Head of caudate nucleus (tissue), 42 donors: ENCODE results near the gene RCL1.
"Not testable (repeated sequence)": the region's sequence is repeated elsewhere in the genome, so short reads cannot be mapped to it uniquely, and the experiment has no call there.

Source experiments
- DNase-seq, 42 donors: peaks; one replicate each; pipeline versions ENCODE4 v3.0.0 to v3.0.0-alpha.2; 2020 to 2021; ENCODE audit warnings: mixed read lengths in 7 of 42
- intact Hi-C: fragments of 100-400 bp; cut with DNase I; formaldehyde crosslinking; loops from one replicate; pipeline ENCODE4 v1.15.0; 2022

RCL1 gene

GRCh38 chr9:4774958-4775357 lies 17.8 kb upstream of the RCL1 start:
- intact Hi-C loops, DNase-seq: not testable (repeated sequence)

GRCh38 chr9:4780651-4781050 lies 12.1 kb upstream of the RCL1 start:
- intact Hi-C loops, result no loop called here

GRCh38 chr9:4781408-4781807 lies 11.3 kb upstream of the RCL1 start:
- DNase-seq, result no peak
- intact Hi-C loops, result no loop called here

More at GRCh38 chr9:4780651-4781050, 12.1 kb upstream of the RCL1 start:
- DNase-seq, result no peak

DNA sequence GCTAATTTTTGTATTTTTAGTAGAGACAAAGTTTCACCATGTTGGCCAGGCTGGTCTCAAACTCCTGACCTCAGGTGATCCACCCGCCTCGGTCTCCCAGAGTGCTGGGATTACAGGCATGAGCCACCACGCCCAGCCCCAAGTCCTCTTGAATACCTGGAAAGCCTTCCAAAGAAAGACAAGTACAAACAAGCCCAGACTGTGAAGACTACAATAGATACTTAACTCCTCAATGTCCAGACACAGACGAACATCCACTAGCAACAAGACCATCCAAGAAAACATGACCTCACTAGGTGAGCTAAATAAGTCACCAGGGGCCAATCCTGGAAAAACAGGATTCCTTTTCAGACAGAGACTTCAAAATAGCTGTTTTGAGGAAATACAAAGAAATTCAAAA lies 9.6 kb upstream of the RCL1 start:
- intact Hi-C loops, result not testable (repeated sequence)

DNA sequence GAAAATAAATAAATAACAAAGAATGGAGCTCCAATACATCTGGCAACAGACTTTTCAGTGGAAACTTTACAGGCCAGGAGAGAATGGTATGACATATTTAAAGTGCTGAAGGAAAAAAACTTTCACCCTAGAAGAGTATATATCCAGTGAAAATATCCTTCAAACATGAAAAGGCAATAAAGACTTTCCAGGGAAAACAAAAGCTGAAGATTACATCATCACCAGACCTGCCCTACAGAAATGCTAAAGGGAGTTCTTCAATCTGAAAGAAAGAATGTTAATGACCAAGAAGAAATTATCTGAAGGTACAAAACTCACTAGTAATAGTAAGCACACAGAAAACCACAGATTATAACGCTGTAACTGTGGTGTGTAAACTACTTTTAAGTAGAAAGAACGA lies 8.3 kb upstream of the RCL1 start:
- intact Hi-C loops, result no loop called here
- no peak for DNase-seq

More for the DNA sequence above, 9.6 kb upstream of the RCL1 start:
- not testable (repeated sequence) for DNase-seq

DNA sequence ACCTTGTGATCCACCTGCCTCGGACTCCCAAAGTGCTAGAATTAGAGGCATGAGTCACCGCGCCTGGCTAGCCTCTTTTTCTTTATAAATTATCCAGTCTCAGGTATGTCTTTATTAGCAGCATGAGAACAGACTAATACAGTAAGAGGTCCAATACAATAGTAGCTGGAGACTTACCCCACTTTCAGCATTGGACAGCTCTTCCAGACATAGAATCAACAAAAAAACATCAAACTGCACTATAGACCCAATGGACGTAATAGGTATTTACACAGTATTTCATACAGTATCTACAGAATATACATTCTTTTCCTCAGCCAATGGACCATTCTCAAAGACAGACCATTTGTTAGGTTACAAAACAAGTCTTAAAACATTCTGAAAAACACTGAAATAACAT lies 6.1 kb upstream of the RCL1 start:
- no peak for DNase-seq
- intact Hi-C loops, result no loop called here

GRCh38 chr9:4787876-4788275 lies 4.9 kb upstream of the RCL1 start:
- intact Hi-C loops, result no loop called here

DNA sequence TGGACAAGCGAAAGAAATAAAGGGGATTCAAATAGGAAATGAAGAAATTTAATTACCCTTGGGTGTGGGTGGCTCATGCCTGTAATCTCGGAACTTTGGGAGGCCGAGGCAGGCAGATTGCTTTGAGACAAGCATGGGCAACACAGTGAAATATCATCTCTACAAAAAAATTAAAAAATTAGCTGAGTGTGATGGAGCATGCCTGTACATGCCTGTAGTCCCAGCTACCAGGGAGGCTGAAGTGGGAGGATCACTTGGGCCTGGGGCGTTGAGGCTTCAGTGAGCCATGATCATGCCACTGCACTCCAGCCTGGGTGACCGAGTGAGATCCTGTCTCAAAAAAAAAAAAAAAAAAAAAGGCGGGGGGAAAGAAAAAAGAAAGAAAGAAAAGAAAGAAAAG lies 4.0 kb upstream of the RCL1 start:
- intact Hi-C loops, result no loop called here
- DNase-seq, result no peak

More at GRCh38 chr9:4787876-4788275, 4.9 kb upstream of the RCL1 start:
- DNase-seq, result no peak

- peak in 3 of 42 donors; percentile 4 to 36 (median 13) for DNase-seq
- intact Hi-C loops, result loop anchor here (5.0 kb wide), 2 partner anchors 115 to 195 kb away; partner anchors contain the start of genes CDC37L1 and JAK2
Observed at GRCh38 chr9:4792054-4792571, 631 bp upstream of the RCL1 start.

DNA sequence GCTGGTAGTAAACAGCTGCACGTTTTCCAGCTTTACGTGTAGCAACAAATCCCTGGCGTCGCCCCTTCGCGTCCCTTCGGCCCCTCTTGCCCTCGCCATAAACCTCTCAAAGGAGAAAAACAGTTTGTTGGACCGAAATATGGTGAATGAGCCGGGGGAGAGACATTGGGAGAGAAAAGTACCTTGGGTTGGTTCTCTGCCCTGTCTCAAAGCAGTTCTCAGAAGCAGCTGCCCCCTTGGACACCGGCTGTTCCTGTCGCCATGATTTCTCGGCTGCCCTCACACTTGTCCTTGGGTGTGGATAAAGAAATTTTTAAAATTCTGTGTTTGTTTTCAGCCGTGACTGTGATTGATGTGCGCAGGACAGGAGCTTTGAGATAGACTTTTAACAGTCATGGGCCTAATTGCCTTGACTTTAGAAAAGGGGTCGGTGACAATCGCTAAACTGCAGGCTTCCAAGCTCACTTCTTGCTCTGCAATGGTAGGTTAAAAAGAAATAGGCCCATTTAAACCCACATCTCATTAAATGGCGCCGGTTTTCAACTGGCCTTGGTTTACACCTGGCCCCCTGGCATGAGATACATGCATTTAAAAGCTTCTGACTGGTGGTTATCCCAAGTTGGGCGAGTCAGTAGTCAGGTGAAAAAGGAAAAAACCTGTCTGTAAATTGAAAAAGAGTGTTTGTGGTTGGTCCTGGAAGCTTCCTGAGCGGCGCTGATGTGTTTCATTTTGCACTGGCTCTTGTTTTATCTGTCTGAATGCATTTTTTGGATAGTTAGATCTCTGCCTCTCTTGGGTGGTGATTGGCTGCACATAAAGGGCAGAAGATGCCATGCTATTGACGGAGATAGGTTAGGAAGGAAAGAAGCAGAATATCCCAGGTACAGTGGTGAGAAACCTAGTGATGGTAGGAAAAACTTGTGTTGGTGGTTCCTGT lies 983 bp downstream of the RCL1 start:
- peak in 3 of 42 donors; percentile 12 to 49 (median 35) for DNase-seq
- intact Hi-C loops, result loop anchor here (5.0 kb wide), 2 partner anchors 116 to 194 kb away; partner anchors contain the start of genes CDC37L1 and JAK2

- intact Hi-C loops, result loop anchor here (5.0 kb wide), 2 partner anchors 117 to 193 kb away; partner anchors contain the start of genes CDC37L1 and JAK2
- no peak for DNase-seq
Observed at GRCh38 chr9:4794691-4795090, 1.9 kb downstream of the RCL1 start.

GRCh38 chr9:4795108-4795507 lies 2.4 kb downstream of the RCL1 start:
- DNase-seq, intact Hi-C loops: not testable (repeated sequence)

DNA sequence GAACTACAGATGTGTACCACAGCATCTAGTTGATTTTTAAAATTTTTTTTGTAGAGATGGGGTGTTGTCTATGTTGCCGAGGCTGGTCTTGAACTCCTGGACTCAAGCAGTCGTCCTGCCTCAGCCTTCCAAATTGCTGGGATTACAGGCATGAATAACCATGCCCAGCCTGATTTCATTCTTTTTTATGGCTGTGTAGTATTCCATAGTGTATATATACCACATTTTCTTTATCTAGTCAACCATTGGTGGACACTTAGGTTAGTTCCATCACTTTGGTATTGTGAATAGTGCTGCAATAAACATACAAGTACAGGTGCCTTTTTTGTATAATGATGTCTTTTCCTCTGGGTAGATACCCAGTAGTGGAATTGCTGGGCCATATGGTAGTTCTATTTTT lies 3.8 kb downstream of the RCL1 start:
- intact Hi-C loops, result no loop called here
- no peak for DNase-seq

DNA sequence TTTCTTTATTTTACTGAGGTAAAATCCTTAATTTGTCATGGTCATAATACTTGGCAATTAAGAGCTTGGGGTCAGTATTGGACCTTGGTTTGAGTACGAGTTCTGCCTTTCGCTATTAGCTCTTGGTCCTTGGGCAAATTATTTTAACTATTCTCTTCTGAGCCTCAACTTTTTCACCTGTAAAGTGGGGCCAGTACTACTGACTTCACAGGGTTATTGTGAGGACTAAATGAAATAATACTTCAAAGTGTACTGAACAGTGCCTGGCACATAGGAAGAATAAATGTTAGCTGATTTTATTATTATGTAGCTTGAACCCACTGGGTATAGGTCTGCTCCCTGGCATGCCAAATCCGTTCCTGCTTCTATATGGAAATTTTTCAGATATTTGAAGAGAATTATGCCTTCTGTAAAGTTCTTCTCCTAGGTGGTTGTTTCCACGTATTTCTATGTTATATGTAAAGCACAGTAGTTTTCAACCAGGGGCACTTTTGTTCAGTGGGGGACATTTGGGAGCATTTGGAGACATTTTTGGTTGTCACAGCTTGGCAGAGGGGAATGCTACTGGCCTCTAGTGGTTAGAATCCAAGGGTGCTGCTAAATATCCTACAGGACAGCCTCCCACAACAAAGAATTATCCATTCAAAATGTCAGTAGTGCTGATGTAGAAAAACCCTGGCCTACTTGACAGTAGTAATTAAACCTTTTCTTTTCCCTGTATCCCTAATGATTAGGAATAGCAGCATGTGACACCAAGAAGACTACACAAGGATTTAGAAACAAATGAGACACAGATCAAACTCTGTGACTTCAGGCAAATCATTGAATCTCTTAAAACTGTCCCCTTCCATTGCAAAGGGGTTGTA lies 4.5 kb downstream of the RCL1 start:
- DNase-seq, result peak in 14 of 42 donors; percentile 17 to 65 (median 28)
- intact Hi-C loops, result no loop called here

- no peak for DNase-seq
- intact Hi-C loops, result no loop called here
Observed at GRCh38 chr9:4797854-4798150, 5.1 kb downstream of the RCL1 start.

- DNase-seq, result no peak
- intact Hi-C loops, result no loop called here
Observed at GRCh38 chr9:4798281-4799032, 5.7 kb downstream of the RCL1 start.

DNA sequence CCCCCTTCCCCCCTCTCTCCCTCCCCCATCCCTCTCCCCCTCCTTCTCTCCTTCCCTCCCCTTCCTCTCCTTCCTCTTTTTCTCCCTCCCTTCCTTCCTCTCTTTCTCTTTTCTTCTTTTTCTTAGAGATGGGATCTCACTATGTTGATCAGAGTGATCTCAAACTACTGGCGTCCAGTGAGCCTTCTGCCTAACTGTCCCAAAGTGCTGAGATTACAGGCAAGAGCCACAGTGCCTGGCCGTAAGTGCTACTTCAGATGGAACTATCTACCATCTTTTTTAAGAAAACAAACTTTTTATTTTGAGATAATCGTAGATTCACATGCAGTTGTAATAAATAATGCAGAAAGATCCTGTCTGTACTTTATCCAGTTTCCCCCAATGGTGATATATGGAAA lies 6.3 kb downstream of the RCL1 start:
- intact Hi-C loops, result no loop called here
- DNase-seq, result no peak

GRCh38 chr9:4799775-4800174 lies 7.0 kb downstream of the RCL1 start:
- DNase-seq, result no peak
- intact Hi-C loops, result no loop called here

GRCh38 chr9:4801156-4801555 lies 8.4 kb downstream of the RCL1 start:
- intact Hi-C loops, result no loop called here
- DNase-seq, result no peak
